Peyer's patch (tissue), 4 donors: ENCODE data around the gene RFX4. TPM values are rescaled to one million over a fixed set of nuclear protein-coding genes. Genes with fewer than 3 reads are reported as not detected.

ENCODE experiments used
- DNase-seq, 3 donors: peaks; one replicate each; pipeline ENCODE4 v3.0.0-alpha.2; 2017 to 2019
- H3K27ac ChIP-seq, 4 donors: fragments of 200-600 bp; sonication (generic); one replicate each; pipeline ENCODE4 v1.5.1; 2016 to 2019
- H3K27me3 ChIP-seq, 2 donors: fragments of 200-600 bp; sonication (generic); one replicate each; pipeline ENCODE4 v1.5.1; 2019
- H3K36me3 ChIP-seq, 3 donors: fragments of 200-600 bp; sonication (generic); one replicate each; pipeline ENCODE4 v1.5.1; 2016 to 2019
- H3K4me1 ChIP-seq, 4 donors: fragments of 200-600 bp; sonication (generic); one replicate each; pipeline ENCODE4 v1.5.1; 2016 to 2019
- H3K4me3 ChIP-seq, 4 donors: fragments of 200-600 bp; sonication (generic); 1 replicate in 3 of 4; 2 replicates in 1 of 4; pipeline ENCODE4 v1.5.1; 2016 to 2019; ENCODE audit warnings: mild to moderate bottlenecking in 1 of 4
- H3K9me3 ChIP-seq, 4 donors: fragments of 200-600 bp; sonication (generic); one replicate each; pipeline ENCODE4 v1.5.1; 2016 to 2019; ENCODE audit warnings: mild to moderate bottlenecking in 1 of 4
- CTCF ChIP-seq, 6 experiments: fragments of 450-650 bp in 4 of 6; fragments of 200-600 bp in 2 of 6; sonication (generic) in 1 of 6; IDR thresholded peaks; one replicate each; pipeline ENCODE4 v1.5.1; 2017 to 2019; ENCODE audit warnings: antibody characterized with exemption in 6 of 6, mild to moderate bottlenecking in 3 of 6, moderate library complexity in 1 of 6
- POLR2A ChIP-seq, 2 donors: fragments of 450-650 bp; IDR thresholded peaks; one replicate each; pipeline ENCODE4 v1.5.1; 2017; ENCODE audit warnings: antibody characterized with exemption in 2 of 2, mild to moderate bottlenecking in 2 of 2, moderate library complexity in 2 of 2
- total RNA-seq, 4 donors: library from RNA; depleted of rRNA; stranded (reverse); fragments of >200 nt; gene quantifications; one replicate each; pipeline ENCODE4 v1.1.0, GENCODE V29; 2016

RFX4 gene
- total RNA-seq, 4 donors from 2014 or later, result not detected

- TF ChIP-seq CTCF (IDR thresholded peaks at IDR 0.05), result peak in 2 of 6 experiments; percentile 6 to 10
- TF ChIP-seq POLR2A (IDR thresholded peaks at IDR 0.05), result no peak
- Histone ChIP-seq H3K27me3 (no peaks in the 10 kb centered on the region), H3K27ac (no peak overlapping the region), H3K9me3 (no peaks in the 10 kb centered on the region), H3K4me1 (peaks cover 0 to 4% (median 2%) of the 10 kb centered on the region in 4 donors), H3K36me3 (no peaks in the 10 kb centered on the region), H3K4me3 (no peak overlapping the region)
- DNase-seq, result no peak
Observed at GRCh38 chr12:106764738-106765137, 181.9 kb downstream of the RFX4 start.

- Histone ChIP-seq H3K36me3 (no peaks in the 10 kb centered on the region), H3K9me3 (no peaks in the 10 kb centered on the region), H3K27me3 (no peaks in the 10 kb centered on the region), H3K4me3 (no peak overlapping the region), H3K4me1 (no peaks in the 10 kb centered on the region), H3K27ac (no peak overlapping the region)
- no peak for TF ChIP-seq CTCF (IDR thresholded peaks at IDR 0.05)
- no peak for TF ChIP-seq POLR2A (IDR thresholded peaks at IDR 0.05)
- no peak for DNase-seq
Observed at GRCh38 chr12:106766393-106766826, 183.6 kb downstream of the RFX4 start.

- H3K36me3 ChIP-seq, result no peaks in the 10 kb centered on the region
- H3K27me3 ChIP-seq, result no peaks in the 10 kb centered on the region
- H3K4me3 ChIP-seq, result no peak overlapping the region
- no peak overlapping the region for H3K27ac ChIP-seq
- no peaks in the 10 kb centered on the region for H3K4me1 ChIP-seq
- TF ChIP-seq CTCF (IDR thresholded peaks at IDR 0.05) (no peak), POLR2A (IDR thresholded peaks at IDR 0.05) (no peak)
- no peak for DNase-seq
- no peaks in the 10 kb centered on the region for H3K9me3 ChIP-seq
Observed at GRCh38 chr12:106767206-106767605, 184.4 kb downstream of the RFX4 start.

- TF ChIP-seq POLR2A (IDR thresholded peaks at IDR 0.05) (no peak), CTCF (IDR thresholded peaks at IDR 0.05) (no peak)
- no peak overlapping the region for H3K4me3 ChIP-seq
- H3K27ac ChIP-seq, result no peak overlapping the region
- no peak for DNase-seq
- no peaks in the 10 kb centered on the region for H3K9me3 ChIP-seq
- no peaks in the 10 kb centered on the region for H3K27me3 ChIP-seq
- H3K4me1 ChIP-seq, result no peaks in the 10 kb centered on the region
- no peaks in the 10 kb centered on the region for H3K36me3 ChIP-seq
Observed at GRCh38 chr12:106767954-106768822, 185.4 kb downstream of the RFX4 start.

GRCh38 chr12:106769078-106769477 lies 186.3 kb downstream of the RFX4 start:
- Histone ChIP-seq H3K4me1 (no peaks in the 10 kb centered on the region), H3K36me3 (no peaks in the 10 kb centered on the region), H3K27me3 (no peaks in the 10 kb centered on the region), H3K4me3 (no peak overlapping the region), H3K9me3 (no peaks in the 10 kb centered on the region), H3K27ac (no peak overlapping the region)
- no peak for TF ChIP-seq POLR2A (IDR thresholded peaks at IDR 0.05)
- no peak for DNase-seq

GRCh38 chr12:106769546-106769945 lies 186.7 kb downstream of the RFX4 start:
- Histone ChIP-seq H3K27ac (no peak overlapping the region), H3K27me3 (no peaks in the 10 kb centered on the region)
- no peak for TF ChIP-seq POLR2A (IDR thresholded peaks at IDR 0.05)
- TF ChIP-seq CTCF (IDR thresholded peaks at IDR 0.05), result no peak

More at GRCh38 chr12:106769546-106769945, 186.7 kb downstream of the RFX4 start:
- no peak for DNase-seq
- Histone ChIP-seq H3K36me3 (no peaks in the 10 kb centered on the region), H3K9me3 (no peaks in the 10 kb centered on the region), H3K4me3 (no peak overlapping the region), H3K4me1 (no peaks in the 10 kb centered on the region)
